Measurements from ENCODE around the gene HK3. TPM values are rescaled to one million over a fixed set of nuclear protein-coding genes. Genes with fewer than 3 reads are reported as not detected.

The HK3 gene
- total RNA-seq, 1 experiment from 2014 or later = 1.6 TPM

GRCh38 chr5:176870110-176870591, 29.0 kb downstream of the HK3 start:
- DNase-seq (ENCODE audit: low spot score) = peak; percentile 65

- DNase-seq (ENCODE audit: low spot score) = no peak
Observed at GRCh38 chr5:176869501-176870109, 29.5 kb downstream of the HK3 start.

DNA sequence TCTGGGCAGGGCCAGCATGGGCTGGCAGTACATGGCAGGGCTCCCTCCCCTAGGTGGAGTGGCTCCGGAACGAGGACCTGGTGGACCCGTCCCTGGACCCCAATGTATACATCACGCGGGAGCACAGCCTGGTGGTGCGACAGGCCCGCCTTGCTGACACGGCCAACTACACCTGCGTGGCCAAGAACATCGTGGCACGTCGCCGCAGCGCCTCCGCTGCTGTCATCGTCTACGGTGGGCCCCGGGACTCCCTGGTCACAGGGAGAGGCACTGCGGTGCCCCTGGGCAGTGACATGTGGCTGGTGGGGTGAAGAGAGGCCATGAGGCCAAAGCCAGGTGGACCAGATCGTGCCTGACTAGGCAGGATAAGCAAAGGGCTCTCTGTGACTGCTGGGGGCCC, 30.4 kb downstream of the HK3 start:
- no peak for DNase-seq (ENCODE audit: low spot score)

DNA sequence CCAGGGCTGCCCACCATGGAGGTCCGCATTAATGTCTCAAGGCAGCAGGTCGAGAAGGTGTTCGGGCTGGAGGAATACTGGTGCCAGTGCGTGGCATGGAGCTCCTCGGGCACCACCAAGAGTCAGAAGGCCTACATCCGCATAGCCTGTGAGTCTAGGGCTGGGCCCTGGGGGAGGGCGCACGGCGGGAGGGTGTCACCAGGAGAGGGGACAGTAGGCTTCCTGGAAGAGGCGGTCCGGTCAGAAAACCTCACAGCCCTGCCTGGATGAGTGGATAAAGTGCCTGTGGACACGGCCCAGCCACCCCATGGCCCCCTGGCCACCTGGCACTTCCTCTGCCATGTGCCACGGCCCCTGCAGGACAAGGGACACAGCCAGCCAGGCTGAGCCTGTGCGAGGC, 31.0 kb downstream of the HK3 start:
- no peak for DNase-seq (ENCODE audit: low spot score)

DNA sequence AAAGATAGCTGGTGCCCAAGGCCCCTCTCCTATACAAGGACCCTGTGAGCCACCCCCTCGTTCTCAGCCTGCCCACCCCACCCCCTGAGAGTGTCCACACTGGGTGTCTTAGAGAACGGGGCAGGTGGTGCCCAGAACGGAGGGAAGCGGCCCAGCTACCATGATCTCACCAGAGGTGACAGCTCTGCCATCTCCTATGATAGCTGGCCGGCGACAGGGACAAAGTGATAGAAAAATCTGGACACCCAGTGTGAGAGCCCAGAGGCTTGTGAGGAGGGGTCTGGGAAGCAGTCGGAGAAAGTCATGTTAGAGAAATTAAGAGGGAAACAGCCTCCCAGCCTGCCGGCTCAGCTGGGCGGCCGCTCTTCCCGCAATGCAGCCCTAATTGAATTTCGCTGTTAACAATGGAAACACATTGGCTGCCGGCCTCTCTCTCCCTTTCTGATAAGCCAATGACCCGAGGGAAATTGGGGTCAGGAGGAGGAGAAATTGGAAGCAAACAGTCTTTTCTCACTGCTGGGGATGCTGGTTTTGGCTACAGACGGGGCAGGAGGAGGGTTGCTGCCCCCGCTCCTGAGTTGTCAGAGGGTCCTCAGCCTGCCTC, 32.3 kb downstream of the HK3 start:
- DNase-seq (ENCODE audit: low spot score) = no peak

GRCh38 chr5:176865964-176866363, 33.2 kb downstream of the HK3 start:
- DNase-seq (ENCODE audit: low spot score) = no peak

- DNase-seq (ENCODE audit: low spot score) = no peak
Observed at GRCh38 chr5:176864755-176865154, 34.4 kb downstream of the HK3 start.

DNA sequence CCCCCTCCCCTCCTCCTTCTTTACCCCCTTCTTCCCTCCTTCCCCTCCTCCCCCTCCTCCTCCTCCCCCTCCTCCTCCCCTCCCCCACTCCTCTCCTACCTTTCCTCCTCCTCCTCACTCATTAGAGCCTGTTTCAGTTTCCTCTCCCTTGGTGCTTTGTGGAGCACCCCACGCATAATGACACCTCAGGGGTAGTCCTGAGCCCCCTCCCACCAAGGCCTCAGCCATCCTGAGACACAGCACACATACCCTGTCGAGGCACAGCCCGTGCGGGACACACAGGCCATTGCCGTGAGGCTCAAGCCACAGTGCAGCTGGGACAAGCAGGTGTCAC, 35.4 kb downstream of the HK3 start:
- DNase-seq (ENCODE audit: low spot score) = no peak

DNA sequence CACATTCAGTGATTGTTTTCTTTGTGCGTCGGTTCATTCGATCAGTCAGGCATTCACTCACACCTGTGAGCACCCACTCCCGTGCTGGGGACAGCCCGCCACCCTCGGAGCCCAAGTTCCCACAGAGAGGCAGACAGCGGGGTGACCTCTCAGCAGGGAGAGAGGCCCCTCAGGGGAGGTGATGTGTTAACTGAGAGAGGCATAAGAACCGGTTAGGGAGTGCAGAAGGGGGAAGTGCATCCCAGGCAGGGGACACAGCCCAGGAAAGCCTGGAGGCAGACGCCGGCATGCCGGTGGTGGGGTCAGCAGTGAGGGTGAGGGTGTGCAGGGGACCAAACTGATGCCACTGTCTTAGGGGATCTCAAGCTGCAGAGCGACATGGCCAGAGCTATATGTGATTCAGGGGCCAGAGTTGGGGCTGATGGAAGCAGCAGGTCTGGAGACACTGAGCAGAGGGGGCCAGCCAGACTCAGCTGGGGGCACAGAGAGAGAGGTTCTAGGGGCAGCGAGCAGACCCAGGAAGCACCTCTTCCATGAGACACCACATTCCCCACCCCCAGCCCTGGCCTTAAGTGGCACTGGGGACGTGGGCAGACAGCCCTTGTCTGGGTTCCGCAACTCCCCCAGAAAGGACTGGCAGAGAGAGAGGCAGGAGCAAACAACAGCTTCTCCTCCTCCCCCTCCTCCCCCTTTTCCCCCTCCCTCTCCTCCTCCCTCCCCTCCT, 35.9 kb downstream of the HK3 start:
- DNase-seq (ENCODE audit: low spot score) = no peak

DNA sequence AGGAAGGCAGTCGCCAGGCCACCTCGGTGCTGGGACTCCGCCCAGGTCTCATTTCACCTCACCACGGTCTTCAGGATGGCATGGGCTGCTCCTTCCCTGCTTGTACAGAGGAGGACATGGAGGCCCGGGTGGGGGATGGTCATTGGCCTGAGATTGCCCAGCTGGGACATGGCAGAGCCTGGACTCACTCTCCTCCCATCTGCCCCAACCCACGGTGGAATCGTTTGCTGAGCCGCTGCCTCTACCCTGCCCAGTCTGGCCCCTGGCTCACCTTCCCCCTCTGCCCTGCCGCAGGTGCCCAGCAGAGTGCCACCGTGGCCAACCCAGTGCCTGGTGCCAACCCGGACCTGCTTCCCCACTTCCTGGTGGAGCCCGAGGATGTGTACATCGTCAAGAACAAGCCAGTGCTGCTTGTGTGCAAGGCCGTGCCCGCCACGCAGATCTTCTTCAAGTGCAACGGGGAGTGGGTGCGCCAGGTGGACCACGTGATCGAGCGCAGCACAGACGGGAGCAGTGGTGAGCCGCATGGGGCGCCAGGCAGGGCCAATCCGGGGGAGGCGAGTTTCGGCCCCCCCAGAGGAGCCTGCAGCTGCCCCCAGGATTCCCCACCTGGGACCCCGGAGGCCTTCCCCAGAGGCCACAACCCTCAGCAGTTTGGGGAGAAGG, 36.7 kb downstream of the HK3 start:
- DNase-seq (ENCODE audit: low spot score) = no peak

- no peak for DNase-seq (ENCODE audit: low spot score)
Observed at GRCh38 chr5:176861276-176861675, 37.9 kb downstream of the HK3 start.

- DNase-seq (ENCODE audit: low spot score) = no peak
Observed at GRCh38 chr5:176860381-176860780, 38.8 kb downstream of the HK3 start.

DNA sequence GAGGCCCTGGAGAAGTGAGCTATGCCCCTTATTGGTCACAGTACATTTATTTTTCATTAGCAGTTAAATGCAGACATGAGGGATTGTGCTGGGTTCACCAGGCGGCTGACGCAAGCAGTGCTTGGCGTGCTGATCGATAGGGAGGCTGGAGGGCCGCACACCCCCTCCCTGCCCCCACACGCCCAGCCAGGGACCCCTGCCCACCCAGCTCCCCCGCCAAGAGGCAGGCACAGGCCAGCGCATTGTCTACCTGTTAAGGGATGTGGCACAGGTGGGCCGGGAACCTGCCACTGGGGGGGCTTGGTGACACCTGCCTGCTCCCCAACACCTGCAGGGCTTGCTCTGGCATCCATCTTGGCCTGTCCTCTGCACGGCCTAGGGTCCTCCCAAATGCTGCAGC, 39.2 kb downstream of the HK3 start:
- no peak for DNase-seq (ENCODE audit: low spot score)

- no peak for DNase-seq (ENCODE audit: low spot score)
Observed at GRCh38 chr5:176857894-176858273, 41.3 kb downstream of the HK3 start.

- no peak for DNase-seq (ENCODE audit: low spot score)
Observed at GRCh38 chr5:176857216-176857893, 41.8 kb downstream of the HK3 start.

DNA sequence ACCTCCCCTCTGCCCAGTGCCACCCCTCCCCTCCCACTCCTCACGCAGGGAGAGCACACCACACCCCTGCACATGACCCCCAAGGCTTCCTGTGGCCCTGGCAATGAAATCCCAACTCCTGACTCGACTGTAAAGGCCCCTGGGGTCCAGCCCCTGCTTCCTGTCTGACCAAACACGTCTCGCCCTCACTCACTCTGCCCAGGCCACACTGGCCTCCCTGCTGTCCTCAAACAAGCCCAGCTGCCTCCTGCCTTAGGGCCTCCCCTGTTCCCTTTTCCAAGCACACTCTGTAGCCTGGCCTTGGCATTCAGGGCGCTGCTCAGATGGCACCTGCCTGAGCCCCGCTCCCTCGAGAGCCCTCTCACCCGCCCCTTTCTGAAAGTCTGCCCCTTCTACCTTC, 42.4 kb downstream of the HK3 start:
- no peak for DNase-seq (ENCODE audit: low spot score)

DNA sequence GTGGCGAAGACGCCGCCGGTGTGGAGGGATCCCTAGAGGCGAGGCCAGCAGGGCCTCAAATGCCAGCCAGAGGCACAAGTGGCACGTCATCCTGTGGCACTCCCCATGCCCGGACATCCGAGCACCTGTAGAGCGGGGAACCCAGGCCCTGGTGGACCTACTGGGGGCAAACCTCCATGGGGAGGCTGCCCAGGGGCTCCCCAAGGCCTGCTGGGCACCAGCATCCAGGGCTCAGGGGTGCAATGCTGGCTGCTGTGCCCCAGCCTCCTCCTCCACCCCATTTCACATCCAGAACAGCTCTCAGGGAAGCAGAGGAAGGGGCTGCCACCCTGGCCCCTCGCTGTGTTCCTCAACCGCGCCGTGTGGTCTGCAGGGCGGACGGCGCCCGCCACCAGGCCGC, 43.5 kb downstream of the HK3 start:
- no peak for DNase-seq (ENCODE audit: low spot score)

DNA sequence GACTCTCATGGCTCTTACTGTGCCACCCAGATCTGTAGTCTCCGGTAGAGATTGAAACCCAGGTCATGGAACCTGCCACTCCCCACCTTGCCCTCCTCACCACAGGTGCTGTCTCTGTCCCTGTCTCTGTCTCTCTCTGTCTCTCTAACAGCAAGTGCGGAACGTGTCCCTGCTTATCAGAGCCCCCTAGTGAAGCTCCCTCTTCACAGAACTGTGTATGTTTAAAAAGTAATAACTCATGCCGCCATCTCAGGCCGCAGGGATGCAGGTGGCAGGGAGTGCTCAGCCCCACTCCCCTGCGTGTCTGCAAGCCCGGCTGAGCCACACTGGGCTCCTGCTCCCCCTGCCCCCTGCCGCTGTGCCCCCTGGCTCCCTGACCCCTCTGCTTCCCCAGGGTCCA, 45.0 kb downstream of the HK3 start:
- DNase-seq (ENCODE audit: low spot score) = no peak

GRCh38 chr5:176853151-176853778, 45.9 kb downstream of the HK3 start:
- no peak for DNase-seq (ENCODE audit: low spot score)

DNA sequence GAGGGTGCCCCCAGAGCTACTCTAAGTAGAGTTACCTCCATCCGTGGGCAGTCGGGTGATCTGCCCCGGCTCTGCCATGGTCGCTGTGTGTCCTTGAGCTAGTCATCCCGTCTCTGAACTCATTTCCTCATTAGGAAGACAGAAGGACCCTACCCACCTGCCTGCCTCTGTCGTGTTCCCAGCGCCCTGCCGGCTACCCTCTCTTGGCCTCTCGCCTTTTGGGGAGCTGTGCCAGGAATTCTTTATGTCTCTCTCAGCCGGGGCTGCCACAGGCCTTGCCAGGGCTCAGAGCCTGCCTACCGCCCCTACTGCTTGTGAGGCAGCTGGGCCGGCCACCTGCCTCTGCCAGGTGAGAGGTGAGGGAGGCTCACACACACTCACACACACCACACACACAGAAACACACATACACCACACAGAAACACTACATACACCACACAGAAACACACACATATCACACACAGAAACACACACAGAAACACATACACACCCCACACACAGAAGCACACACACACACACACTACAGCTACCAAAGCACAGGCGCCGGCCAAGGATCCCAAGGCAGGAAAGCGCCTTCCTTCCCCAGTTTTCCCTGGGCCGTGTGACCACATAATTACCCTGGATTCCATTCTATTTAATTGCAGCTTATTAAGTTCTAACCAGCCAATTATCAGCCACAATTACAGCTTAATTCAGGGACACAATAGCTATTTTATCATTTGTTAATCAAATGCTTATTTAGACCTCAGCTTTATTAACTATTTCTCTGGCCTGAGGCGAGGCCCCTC, 47.1 kb downstream of the HK3 start:
- no peak for DNase-seq (ENCODE audit: low spot score)

- DNase-seq (ENCODE audit: low spot score) = no peak
Observed at GRCh38 chr5:176851380-176851779, 47.8 kb downstream of the HK3 start.
